K562 (cell line): ENCODE results near the gene RASSF7. TPM values are rescaled to one million over a fixed set of nuclear protein-coding genes. Genes with fewer than 3 reads are reported as not detected.

Source experiments
- ATF7 ChIP-seq: fragments of 450-650 bp; IDR thresholded peaks from 2 replicates; pipeline ENCODE4 v1.7.1; 2014; ENCODE audit warnings: mild to moderate bottlenecking, moderate library complexity
- BDP1 ChIP-seq: IDR thresholded peaks from 3 replicates; pipeline ENCODE4 v1.6.1; 2011; ENCODE audit not compliant: insufficient read length, insufficient read depth
- BRCA1 ChIP-seq, 2 experiments: fragments of 450-650 bp in 1 of 2; sonication (generic) in 1 of 2; formaldehyde crosslinking in 1 of 2; IDR thresholded peaks; 2 replicates each; pipeline versions ENCODE4 v1.5.0 to v1.6.1; 2017 to 2020; ENCODE audit warnings: mild to moderate bottlenecking in 1 of 2, missing genetic modification reagents in 1 of 2
- CBFA2T2 ChIP-seq: fragments of 450-650 bp; conservative IDR thresholded peaks from 2 replicates; pipeline ENCODE4 v1.6.1; 2017; ENCODE audit warnings: mild to moderate bottlenecking
- CSDE1 ChIP-seq, 2 experiments: fragments of 450-650 bp; IDR thresholded peaks; 2 replicates each; pipeline ENCODE4 v1.6.1; 2016; ENCODE audit warnings: mild to moderate bottlenecking in 1 of 2
- DNMT1 ChIP-seq: fragments of 450-650 bp; IDR thresholded peaks from 2 replicates; pipeline ENCODE4 v1.6.1; 2016; ENCODE audit warnings: antibody characterized with exemption, mild to moderate bottlenecking
- DPF2 ChIP-seq: fragments of 450-650 bp; IDR thresholded peaks from 2 replicates; pipeline ENCODE4 v1.6.1; 2016
- ELF1 ChIP-seq: fragments of 200-800 bp; sonication (Bioruptor generic); IDR thresholded peaks from 2 replicates; pipeline ENCODE4 v1.6.1; 2016; ENCODE audit warnings: missing genetic modification characterization, missing compliant biosample characterization
- HCFC1 ChIP-seq: IDR thresholded peaks from 2 replicates; pipeline ENCODE4 v1.6.1; 2012; ENCODE audit warnings: low read depth, low read length, improper control_type of control experiment
- HOXB6 ChIP-seq: fragments of 250-450 bp; sonication (Bioruptor Pico); IDR thresholded peaks from 2 replicates; pipeline ENCODE4 v1.5.1; 2022; ENCODE audit warnings: mild to moderate bottlenecking, borderline replicate concordance
- KLF10 ChIP-seq: fragments of 250-450 bp; sonication (Bioruptor Pico); IDR thresholded peaks from 2 replicates; pipeline ENCODE4 v1.6.1; 2021; ENCODE audit warnings: matching md5 sums
- MCM7 ChIP-seq, 2 experiments: fragments of 450-650 bp; IDR thresholded peaks; 2 replicates each; pipeline ENCODE4 v1.6.1; 2016 to 2018
- MTA3 ChIP-seq: fragments of 450-650 bp; formaldehyde crosslinking; IDR thresholded peaks from 2 replicates; pipeline ENCODE4 v1.6.1; 2017; ENCODE audit warnings: mild to moderate bottlenecking, borderline replicate concordance
- NCOA6 ChIP-seq: fragments of 450-650 bp; IDR thresholded peaks from 2 replicates; pipeline ENCODE4 v1.6.1; 2017; ENCODE audit warnings: mild to moderate bottlenecking
- NFXL1 ChIP-seq: fragments of 450-650 bp; formaldehyde crosslinking; IDR thresholded peaks from 2 replicates; pipeline ENCODE4 v1.4.0; 2021; ENCODE audit warnings: mild to moderate bottlenecking
- PHF20 ChIP-seq: fragments of 450-650 bp; IDR thresholded peaks from 2 replicates; pipeline ENCODE4 v1.6.1; 2018; ENCODE audit not compliant: partially characterized antibody
- SREBF1 ChIP-seq: fragments of 150-350 bp; IDR thresholded peaks from 2 replicates; pipeline ENCODE4 v1.6.1; 2014; ENCODE audit warnings: antibody characterized with exemption, low read depth, low read length, borderline replicate concordance
- TFAM ChIP-seq: fragments of 250-450 bp; sonication (Bioruptor Pico); conservative IDR thresholded peaks from 2 replicates; pipeline ENCODE4 v1.5.0; 2021; ENCODE audit warnings: mild to moderate bottlenecking, moderate library complexity
- TOE1 ChIP-seq, 2 experiments: fragments of 450-650 bp in 1 of 2; sonication (generic) in 1 of 2; formaldehyde crosslinking in 1 of 2; IDR thresholded peaks; 2 replicates each; pipeline versions ENCODE4 v1.7.1 to v1.8.0; 2016 to 2022; ENCODE audit warnings: borderline replicate concordance in 2 of 2, mild to moderate bottlenecking in 2 of 2, antibody characterized with exemption in 1 of 2, inconsistent platforms in 1 of 2, low read depth in 1 of 2, missing genetic modification reagents in 1 of 2, moderate library complexity in 1 of 2
- U2AF1 ChIP-seq: fragments of 200-400 bp; formaldehyde crosslinking; optimal IDR thresholded peaks from 2 replicates; pipeline ENCODE3; 2017; ENCODE audit warnings: mild to moderate bottlenecking, low read depth, low read length, moderate library complexity
- WHSC1 ChIP-seq: IDR thresholded peaks from one replicate; pipeline ENCODE4 v1.6.1; 2012; ENCODE audit warnings: low read length, control low read depth, inconsistent platforms
- YBX1 ChIP-seq: fragments of 450-650 bp; IDR thresholded peaks from 2 replicates; pipeline ENCODE4 v1.7.1; 2016; ENCODE audit warnings: mild to moderate bottlenecking
- ZNF197 ChIP-seq: fragments of 200-800 bp; sonication (Bioruptor generic); IDR thresholded peaks from 2 replicates; pipeline ENCODE4 v1.6.1; 2016; ENCODE audit warnings: low read depth, missing genetic modification characterization, missing compliant biosample characterization
- ZNF384 ChIP-seq: IDR thresholded peaks from 2 replicates; pipeline ENCODE4 v1.6.1; 2012; ENCODE audit warnings: low read depth, low read length, improper control_type of control experiment
- ZNF41 ChIP-seq: fragments of 250-450 bp; sonication (Bioruptor Pico); conservative IDR thresholded peaks from 2 replicates; pipeline ENCODE4 v1.4.0; 2020; ENCODE audit warnings: mild to moderate bottlenecking
- ZNF583 ChIP-seq: fragments of 250-450 bp; sonication (Bioruptor Pico); IDR thresholded peaks from 2 replicates; pipeline ENCODE4 v1.4.0; 2020
- polyA plus RNA-seq, 8 experiments: library from polyadenylated mRNA; depleted of rRNA in 4 of 8; stranded (reverse) in 5 of 8; unstranded in 3 of 8; fragments of >200 nt; fragmentation: Nextera tagmentation in 2 of 8; fragmentation: Illumina TruSeq in 1 of 8; extraction: Ambion mirVana in 2 of 8; extraction: Trizol in 1 of 8; gene quantifications; 2 replicates each; pipeline versions ENCODE4 v1.2.1 to v1.2.3, GENCODE V29; 2011 to 2014; ENCODE audit warnings: inconsistent platforms in 1 of 8, missing spikeins in 1 of 8
- total RNA-seq, 7 experiments: library from RNA; depleted of rRNA in 6 of 7; stranded (reverse); fragments of >200 nt in 6 of 7; fragmentation: Illumina TruSeq in 2 of 7; extraction: Trizol in 2 of 7; gene quantifications; 2 replicates each; pipeline versions ENCODE4 v1.2.1 to v1.2.3, GENCODE V29; 2011 to 2021; ENCODE audit warnings: low replicate concordance in 1 of 7
- TF ChIP-seq, protein P1 (sequence below): fragments of 200-400 bp; formaldehyde crosslinking; IDR thresholded peaks from 2 replicates; pipeline ENCODE4 v1.6.1; 2017; ENCODE audit warnings: mild to moderate bottlenecking, low read depth, low read length, moderate library complexity
- TF ChIP-seq, protein P2 (sequence below): sonication (generic); formaldehyde crosslinking; IDR thresholded peaks from 2 replicates; pipeline ENCODE4 v1.8.0; 2022; ENCODE audit warnings: missing genetic modification reagents, mild to moderate bottlenecking, moderate library complexity, borderline replicate concordance
- TF ChIP-seq, protein P3 (sequence below): fragments of 250-450 bp; sonication (Bioruptor Pico); IDR thresholded peaks from 2 replicates; pipeline ENCODE4 v1.8.0; 2022; ENCODE audit warnings: moderate library complexity, mild to moderate bottlenecking, inconsistent platforms

Gene RASSF7
- total and polyA plus RNA-seq, 9 of the 15 experiments (the other 6 are each of a cell fraction or from before 2014, with no cell fraction given), result 0.41 to 45.2 (median 18.6) TPM

DNA sequence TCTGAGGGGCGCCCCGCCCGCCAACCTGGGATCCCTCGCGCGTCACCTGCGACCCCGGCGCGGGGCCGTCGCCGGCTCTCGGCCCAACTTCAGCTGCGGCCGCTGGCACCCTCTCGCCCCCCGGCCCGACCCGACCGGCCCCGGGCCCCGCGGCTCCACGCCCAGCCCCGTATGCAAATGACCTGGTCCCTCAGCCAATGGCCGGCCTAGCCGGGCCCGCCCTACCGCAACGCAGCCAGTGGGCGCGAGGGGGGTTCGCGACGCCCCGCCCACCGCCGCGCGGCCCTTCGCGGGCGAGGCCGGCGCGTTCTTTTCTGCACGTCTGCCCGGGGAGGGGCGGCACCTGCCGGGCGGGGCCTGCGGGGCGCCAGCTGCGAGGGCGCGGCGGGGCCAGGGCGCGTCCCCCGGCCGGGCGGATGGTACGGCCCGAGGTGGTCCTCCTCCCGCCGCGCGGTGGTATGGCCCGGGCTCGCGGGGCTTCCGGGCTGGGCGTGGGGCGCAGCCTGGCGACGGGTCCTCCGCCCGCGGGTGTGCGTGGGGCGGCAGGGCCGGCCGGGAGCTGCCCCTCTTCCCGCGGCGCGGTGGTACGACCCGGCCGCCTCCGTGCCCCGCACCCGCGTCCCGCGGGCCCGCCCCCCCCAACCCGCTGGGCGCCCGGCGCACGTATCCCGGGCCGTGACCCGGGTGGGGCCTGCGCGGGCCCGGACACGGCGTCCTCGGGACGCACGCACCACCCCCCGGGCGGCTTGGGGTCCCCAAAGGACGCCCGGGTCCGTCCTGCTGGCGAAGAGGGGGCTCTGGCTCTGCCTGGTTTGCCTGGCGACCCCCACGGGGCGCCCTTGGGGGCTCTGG is 7.8 kb downstream of the RASSF7 start (continued):
- no peak for TF ChIP-seq DPF2
- no peak for TF ChIP-seq KLF10 (CRISPR knock-in tag)
- TF ChIP-seq, protein P1, sequence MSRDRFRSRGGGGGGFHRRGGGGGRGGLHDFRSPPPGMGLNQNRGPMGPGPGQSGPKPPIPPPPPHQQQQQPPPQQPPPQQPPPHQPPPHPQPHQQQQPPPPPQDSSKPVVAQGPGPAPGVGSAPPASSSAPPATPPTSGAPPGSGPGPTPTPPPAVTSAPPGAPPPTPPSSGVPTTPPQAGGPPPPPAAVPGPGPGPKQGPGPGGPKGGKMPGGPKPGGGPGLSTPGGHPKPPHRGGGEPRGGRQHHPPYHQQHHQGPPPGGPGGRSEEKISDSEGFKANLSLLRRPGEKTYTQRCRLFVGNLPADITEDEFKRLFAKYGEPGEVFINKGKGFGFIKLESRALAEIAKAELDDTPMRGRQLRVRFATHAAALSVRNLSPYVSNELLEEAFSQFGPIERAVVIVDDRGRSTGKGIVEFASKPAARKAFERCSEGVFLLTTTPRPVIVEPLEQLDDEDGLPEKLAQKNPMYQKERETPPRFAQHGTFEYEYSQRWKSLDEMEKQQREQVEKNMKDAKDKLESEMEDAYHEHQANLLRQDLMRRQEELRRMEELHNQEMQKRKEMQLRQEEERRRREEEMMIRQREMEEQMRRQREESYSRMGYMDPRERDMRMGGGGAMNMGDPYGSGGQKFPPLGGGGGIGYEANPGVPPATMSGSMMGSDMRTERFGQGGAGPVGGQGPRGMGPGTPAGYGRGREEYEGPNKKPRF, result no peak
- no peak for TF ChIP-seq BRCA1 (IDR thresholded peaks at IDR 0.05)
- no peak for TF ChIP-seq BRCA1 (CRISPR knock-in tag; IDR thresholded peaks at IDR 0.05)
- no peak for TF ChIP-seq BDP1
- no peak for TF ChIP-seq U2AF1
- TF ChIP-seq, protein P2, sequence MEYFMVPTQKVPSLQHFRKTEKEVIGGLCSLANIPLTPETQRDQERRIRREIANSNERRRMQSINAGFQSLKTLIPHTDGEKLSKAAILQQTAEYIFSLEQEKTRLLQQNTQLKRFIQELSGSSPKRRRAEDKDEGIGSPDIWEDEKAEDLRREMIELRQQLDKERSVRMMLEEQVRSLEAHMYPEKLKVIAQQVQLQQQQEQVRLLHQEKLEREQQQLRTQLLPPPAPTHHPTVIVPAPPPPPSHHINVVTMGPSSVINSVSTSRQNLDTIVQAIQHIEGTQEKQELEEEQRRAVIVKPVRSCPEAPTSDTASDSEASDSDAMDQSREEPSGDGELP, result peak; percentile 33; the same call in 1 of the 2 replicates
- TF ChIP-seq CSDE1 (IDR thresholded peaks at IDR 0.05), result no peak
- no peak for TF ChIP-seq MCM7 (IDR thresholded peaks at IDR 0.05)
- TF ChIP-seq, protein P3, sequence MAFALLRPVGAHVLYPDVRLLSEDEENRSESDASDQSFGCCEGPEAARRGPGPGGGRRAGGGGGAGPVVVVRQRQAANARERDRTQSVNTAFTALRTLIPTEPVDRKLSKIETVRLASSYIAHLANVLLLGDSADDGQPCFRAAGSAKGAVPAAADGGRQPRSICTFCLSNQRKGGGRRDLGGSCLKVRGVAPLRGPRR, result no peak
- TF ChIP-seq SREBF1, result peak; percentile 79; the same call in 1 of the 2 replicates
- TF ChIP-seq ZNF197 (CRISPR knock-in tag), result no peak
- TF ChIP-seq ZNF583 (CRISPR knock-in tag), result no peak
- no peak for TF ChIP-seq PHF20
- no peak; the same call in 1 of the 2 replicates for TF ChIP-seq ZNF41 (CRISPR knock-in tag)
- TF ChIP-seq YBX1, result no peak
- no peak for TF ChIP-seq NFXL1 (CRISPR knock-in tag)
- TF ChIP-seq MTA3, result no peak; the same call in 1 of the 2 replicates
- TF ChIP-seq NCOA6, result no peak
- TF ChIP-seq WHSC1, result no peak
- no peak for TF ChIP-seq TOE1 (IDR thresholded peaks at IDR 0.05; ENCODE audit: borderline replicate concordance)
- TF ChIP-seq TOE1 (CRISPR knock-in tag; IDR thresholded peaks at IDR 0.05; ENCODE audit: borderline replicate concordance, low read depth), result no peak
- no peak for TF ChIP-seq ZNF384
- TF ChIP-seq CBFA2T2, result no peak
- peak; percentile 73 for TF ChIP-seq ELF1
- no peak for TF ChIP-seq HOXB6 (CRISPR knock-in tag)
- TF ChIP-seq HCFC1, result peak; percentile 9
- no peak for TF ChIP-seq DNMT1
- peak; percentile 98 for TF ChIP-seq ATF7
- no peak for TF ChIP-seq TFAM (CRISPR knock-in tag)
